HepG2 (cell line): Measurements from ENCODE around the gene UGT2A2. TPM values are rescaled to one million over a fixed set of nuclear protein-coding genes. Genes with fewer than 3 reads are reported as not detected.

ENCODE experiments used
- ATAC-seq: fragments of 200-7000 bp; cut with Tn5 transposase; 3 replicates; pipeline ENCODE4 v1.9.1; 2020; ENCODE audit warnings: mild to moderate bottlenecking, moderate library complexity
- BruUV-seq: library from RNA; stranded (reverse); fragments of 400-500 nt; replicated peaks from 2 replicates; lab custom pipeline; 2021; lab: Mats Ljungman, UMichigan
- CTCF ChIA-PET: fragments of 300-600 bp; formaldehyde crosslinking; extraction: SDS; loops from one replicate; lab custom pipeline; 2021; ENCODE audit warnings: low total read pairs, inconsistent platforms, low intra/inter-chr PET ratio; lab: Yijun Ruan, JAX
- POLR2A ChIA-PET: fragments of 350-600 bp; sonication (Branson Sonifier 250); formaldehyde crosslinking; loops from one replicate; lab custom pipeline; 2020; ENCODE audit warnings: antibody characterized with exemption, inconsistent platforms; lab: Yijun Ruan, JAX
- DNase-seq: peaks from one replicate; pipeline ENCODE4 v3.0.0-alpha.2; 2015; ENCODE audit warnings: low spot score
- FAIRE-seq: peaks from 3 replicates; lab custom pipeline; 2011; peaks lifted over from hg19 to GRCh38; lab: Jason Lieb, UNC
- H2AFZ ChIP-seq: one replicate; pipeline ENCODE4 v1.6.1; 2011; ENCODE audit warnings: low read length, inconsistent platforms
- H3K27ac ChIP-seq: fragments of 300-600 bp; 3 replicates; pipeline ENCODE4 v1.8.0; 2011; ENCODE audit warnings: mixed run types, mild to moderate bottlenecking, mixed read lengths, low read length, inconsistent platforms; ENCODE audit not compliant: insufficient read depth; ENCODE audit errors: extremely low read length
- H3K27me3 ChIP-seq, 2 experiments: fragments of 200-600 bp in 1 of 2; 2 replicates in 1 of 2; 3 replicates in 1 of 2; pipeline versions ENCODE4 v1.6.0 to v1.8.0; 2011; ENCODE audit warnings: low read length in 2 of 2, mild to moderate bottlenecking in 2 of 2, moderate library complexity in 2 of 2, inconsistent platforms in 1 of 2; ENCODE audit not compliant: insufficient read depth in 2 of 2, control insufficient read depth in 1 of 2
- H3K36me3 ChIP-seq, 2 experiments: fragments of 200-600 bp in 1 of 2; replicated peaks in 1 of 2; 2 replicates in 1 of 2; 3 replicates in 1 of 2; pipeline versions ENCODE4 v1.5.1 to v1.8.0; 2011; ENCODE audit warnings: low read length in 2 of 2, inconsistent platforms in 1 of 2; ENCODE audit not compliant: insufficient read depth in 2 of 2, control insufficient read depth in 1 of 2
- H3K4me1 ChIP-seq: 2 replicates; pipeline ENCODE4 v1.5.1; 2012; ENCODE audit warnings: low read length, inconsistent platforms; ENCODE audit not compliant: insufficient read depth
- H3K4me2 ChIP-seq: 2 replicates; pipeline ENCODE4 v1.6.0; 2011; ENCODE audit warnings: low read depth, low read length, inconsistent platforms
- H3K4me3 ChIP-seq, 3 experiments: fragments of 200-600 bp in 1 of 3; sonication (generic), shearing (Covaris generic) in 1 of 3; replicated peaks in 1 of 3; 2 replicates each; pipeline ENCODE4 v1.5.1; 2011 to 2016; ENCODE audit warnings: low read length in 3 of 3, inconsistent platforms in 2 of 3, low read depth in 2 of 3, mild to moderate bottlenecking in 2 of 3, control low read depth in 1 of 3, mixed read lengths in 1 of 3; ENCODE audit not compliant: insufficient read depth in 1 of 3
- H3K79me2 ChIP-seq: one replicate; pipeline ENCODE4 v1.6.1; 2011; ENCODE audit warnings: low read length, inconsistent platforms; ENCODE audit not compliant: insufficient read depth
- H3K9ac ChIP-seq: 2 replicates; pipeline ENCODE4 v1.6.0; 2011; ENCODE audit warnings: mild to moderate bottlenecking, low read depth, low read length, inconsistent platforms; ENCODE audit not compliant: insufficient read depth
- H3K9me3 ChIP-seq: 2 replicates; pipeline ENCODE4 v1.5.1; 2012; ENCODE audit warnings: mild to moderate bottlenecking, low read length
- H4K20me1 ChIP-seq: 2 replicates; pipeline ENCODE4 v1.6.0; 2011; ENCODE audit warnings: inconsistent platforms, mild to moderate bottlenecking, low read length, moderate library complexity; ENCODE audit not compliant: insufficient read depth
- ATM ChIP-seq: fragments of 450-650 bp; IDR thresholded peaks from 2 replicates; pipeline ENCODE4 v1.7.1; 2017; ENCODE audit warnings: mild to moderate bottlenecking, borderline replicate concordance
- DNMT1 ChIP-seq: sonication (generic); formaldehyde crosslinking; IDR thresholded peaks from 2 replicates; pipeline ENCODE4 v1.5.1; 2020; ENCODE audit warnings: mild to moderate bottlenecking, missing genetic modification reagents
- EEA1 ChIP-seq: sonication (generic); formaldehyde crosslinking; IDR thresholded peaks from 2 replicates; pipeline ENCODE4 v1.5.1; 2020; ENCODE audit warnings: mild to moderate bottlenecking, missing genetic modification reagents, borderline replicate concordance
- FLYWCH1 ChIP-seq: sonication (generic); formaldehyde crosslinking; IDR thresholded peaks from 2 replicates; pipeline ENCODE4 v1.8.1; 2023; ENCODE audit warnings: mild to moderate bottlenecking, missing genetic modification reagents
- KDM2A ChIP-seq: sonication (generic); formaldehyde crosslinking; IDR thresholded peaks from 2 replicates; pipeline ENCODE4 v1.4.0; 2020; ENCODE audit warnings: low read depth, missing genetic modification reagents, borderline replicate concordance
- KDM5B ChIP-seq: sonication (generic); formaldehyde crosslinking; IDR thresholded peaks from 2 replicates; pipeline ENCODE4 v1.4.0; 2020; ENCODE audit warnings: missing genetic modification reagents, mild to moderate bottlenecking, borderline replicate concordance
- MAFF ChIP-seq: IDR thresholded peaks from 2 replicates; pipeline ENCODE4 v1.6.1; 2011; ENCODE audit warnings: low read depth, low read length, improper control_type of control experiment
- NCOA1 ChIP-seq: sonication (generic); formaldehyde crosslinking; IDR thresholded peaks from 2 replicates; pipeline ENCODE4 v1.9.0; 2021; ENCODE audit warnings: missing genetic modification reagents
- NFIC ChIP-seq: IDR thresholded peaks from 2 replicates; pipeline ENCODE4 v1.6.1; 2012; ENCODE audit warnings: mild to moderate bottlenecking, low read length, inconsistent platforms
- POLR2G ChIP-seq: fragments of 200-400 bp; formaldehyde crosslinking; IDR thresholded peaks from 2 replicates; pipeline ENCODE4 v1.6.1; 2018; ENCODE audit warnings: mild to moderate bottlenecking, low read depth, low read length, moderate library complexity
- SIX4 ChIP-seq: sonication (generic); formaldehyde crosslinking; IDR thresholded peaks from 2 replicates; pipeline ENCODE4 v1.4.0; 2020; ENCODE audit warnings: missing genetic modification reagents
- TEAD3 ChIP-seq: optimal IDR thresholded peaks from 2 replicates; pipeline ENCODE3; 2016; ENCODE audit warnings: borderline replicate concordance
- ZBTB7A ChIP-seq: sonication (generic); formaldehyde crosslinking; IDR thresholded peaks from 2 replicates; pipeline ENCODE4 v1.8.0; 2022; ENCODE audit warnings: mild to moderate bottlenecking, missing genetic modification reagents
- ZC3H4 ChIP-seq: sonication (generic); formaldehyde crosslinking; IDR thresholded peaks from 2 replicates; pipeline ENCODE4 v1.4.0; 2020; ENCODE audit warnings: missing genetic modification reagents, borderline replicate concordance
- ZFP36L2 ChIP-seq: sonication (generic); formaldehyde crosslinking; IDR thresholded peaks from 2 replicates; pipeline ENCODE4 v1.4.0; 2020; ENCODE audit warnings: missing genetic modification reagents
- ZMYM4 ChIP-seq: sonication (generic); formaldehyde crosslinking; IDR thresholded peaks from 2 replicates; pipeline ENCODE4 v1.8.1; 2023; ENCODE audit warnings: mild to moderate bottlenecking, missing genetic modification reagents
- ZNF292 ChIP-seq: sonication (generic); formaldehyde crosslinking; IDR thresholded peaks from 2 replicates; pipeline ENCODE4 v1.8.1; 2022; ENCODE audit warnings: mild to moderate bottlenecking, low read depth, missing genetic modification reagents, borderline replicate concordance
- ZNF703 ChIP-seq: sonication (generic); formaldehyde crosslinking; IDR thresholded peaks from 2 replicates; pipeline ENCODE4 v1.5.1; 2020; ENCODE audit warnings: missing genetic modification reagents, mild to moderate bottlenecking, moderate library complexity, borderline replicate concordance
- ZNF724P ChIP-seq: sonication (generic); formaldehyde crosslinking; IDR thresholded peaks from 2 replicates; pipeline ENCODE4 v1.8.0; 2022; ENCODE audit warnings: missing genetic modification reagents, borderline replicate concordance
- WGBS: methylation state at CpG from one replicate; pipeline ENCODE4 v1.1.6; 2017; ENCODE audit warnings: low lambda C conversion rate; 5-methylcytosine and 5-hydroxymethylcytosine counted together
- in situ Hi-C: cut with HindIII; loops from 2 replicates; pipeline ENCODE4 v1.10.0; 2017; ENCODE audit warnings: low pct_unique_long_range_greater_than_20kb; ENCODE audit not compliant: extremely low pct_ligation_motif_present
- intact Hi-C: fragments of 100-400 bp; cut with micrococcal nuclease; formaldehyde crosslinking; loops from one replicate; pipeline ENCODE4 v1.10.0; 2022; ENCODE audit not compliant: unreplicated experiment
- polyA plus RNA-seq, 8 experiments: library from polyadenylated mRNA; depleted of rRNA in 3 of 8; stranded (reverse) in 7 of 8; unstranded in 1 of 8; fragments of >200 nt; fragmentation: Illumina TruSeq in 4 of 8; extraction: Trizol in 4 of 8; gene quantifications; 2 replicates each; pipeline versions ENCODE4 v1.2.1 to v1.2.3, GENCODE V29; 2011 to 2016; ENCODE audit warnings: low read depth in 4 of 8, missing spikeins in 1 of 8, mixed read lengths in 1 of 8; ENCODE audit not compliant: insufficient read depth in 1 of 8
- total RNA-seq, 5 experiments: library from RNA; depleted of rRNA; stranded (reverse); fragments of >200 nt; fragmentation: Illumina TruSeq; extraction: Trizol; gene quantifications; 2 replicates each; pipeline ENCODE4 v1.2.3, GENCODE V29; 2016; ENCODE audit warnings: low read depth in 1 of 5
- TF ChIP-seq, protein P1 (sequence below): sonication (generic); formaldehyde crosslinking; IDR thresholded peaks from 2 replicates; pipeline ENCODE4 v1.5.0; 2020; ENCODE audit warnings: mild to moderate bottlenecking, missing genetic modification reagents, borderline replicate concordance

Gene UGT2A2
- total and polyA plus RNA-seq, 2 of the 13 experiments (the other 11 are each of a cell fraction or from before 2014, with no cell fraction given), result not detected

DNA sequence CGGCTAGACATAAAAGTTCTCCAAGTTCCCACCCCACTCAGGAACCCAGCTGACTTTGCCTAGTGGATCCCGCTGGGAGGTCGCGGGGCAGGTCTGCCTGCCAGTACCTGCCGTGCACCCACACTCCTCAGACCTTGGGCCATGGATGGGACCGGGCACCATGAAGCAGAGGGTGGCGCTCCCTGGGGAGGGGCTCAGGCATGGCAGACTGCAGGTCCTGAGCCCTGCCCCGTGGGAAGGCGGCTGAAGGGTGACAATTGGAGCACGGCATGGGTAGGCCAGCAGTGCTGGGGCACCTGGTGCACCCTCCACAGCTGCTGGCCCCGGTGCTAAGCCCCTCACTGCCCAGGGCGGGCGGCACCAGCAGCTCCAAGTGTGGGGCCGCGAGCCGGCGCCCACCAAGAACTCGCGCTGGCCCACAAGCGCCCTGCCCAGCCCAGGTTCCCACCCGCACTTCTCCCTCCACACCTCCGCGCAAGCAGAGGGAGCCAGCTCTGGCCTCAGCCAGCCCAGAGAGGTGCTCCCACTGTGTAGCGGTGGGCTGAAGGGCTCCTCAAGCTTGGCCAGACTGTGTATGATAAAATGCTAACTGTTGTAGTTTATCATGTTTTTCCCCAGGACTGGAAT is 63.1 kb downstream of the UGT2A2 start:
- TF ChIP-seq TEAD3 (CRISPR knock-in tag) (no peak), NCOA1 (no peak), ZMYM4 (CRISPR knock-in tag) (no peak), EEA1 (CRISPR knock-in tag) (no peak), ATM (no peak), ZNF703 (CRISPR knock-in tag) (no peak)
- WGBS, result 91% methylated on average over 9 of the region's 24 CpGs
- POLR2A ChIA-PET, result no interaction called here

DNA sequence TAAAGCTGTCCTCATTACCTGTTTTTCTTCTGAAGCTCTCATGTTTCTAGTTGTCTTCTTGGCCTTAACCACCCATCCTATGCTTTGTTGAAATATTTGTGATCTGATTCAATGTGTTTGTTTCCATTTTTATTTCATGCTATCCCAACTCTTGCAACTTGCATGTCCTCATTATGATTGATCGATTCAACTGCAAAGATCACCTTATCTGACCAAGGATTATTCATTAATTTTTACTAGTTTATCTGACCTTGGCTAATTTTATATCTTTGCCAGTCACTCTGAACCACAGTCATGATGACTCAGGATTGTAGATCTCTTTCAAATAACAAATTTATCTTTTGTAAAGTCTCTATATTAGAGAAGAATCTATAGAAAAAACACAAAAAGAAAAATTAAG is 70.7 kb downstream of the UGT2A2 start:
- Histone ChIP-seq H2AFZ (no peak overlapping the region), H3K27me3 (no peaks in the 10 kb centered on the region; a peak in 1 of 5 replicates), H3K27ac (no peak overlapping the region), H4K20me1 (no peaks in the 10 kb centered on the region), H3K79me2 (no peaks in the 10 kb centered on the region), H3K4me1 (no peaks in the 10 kb centered on the region), H3K9ac (no peak overlapping the region), H3K4me2 (no peak overlapping the region), H3K36me3 (no peaks in the 10 kb centered on the region), H3K4me3 (no peak overlapping the region), H3K9me3 (no peaks in the 10 kb centered on the region)
- 31% methylated on average over 1 of the region's 1 CpG for WGBS
- DNase-seq (no peak), ATAC-seq (no peak), FAIRE-seq (no peak)
- BruUV-seq, result no TSS peak
- in situ Hi-C loops (no loop called here), intact Hi-C loops (no loop called here)
- POLR2A ChIA-PET, result no interaction called here
- CTCF ChIA-PET, result no interaction called here
- no peak for TF ChIP-seq ZFP36L2 (CRISPR knock-in tag)
- no peak for TF ChIP-seq NFIC
- no peak for TF ChIP-seq MAFF
- TF ChIP-seq, protein P1, sequence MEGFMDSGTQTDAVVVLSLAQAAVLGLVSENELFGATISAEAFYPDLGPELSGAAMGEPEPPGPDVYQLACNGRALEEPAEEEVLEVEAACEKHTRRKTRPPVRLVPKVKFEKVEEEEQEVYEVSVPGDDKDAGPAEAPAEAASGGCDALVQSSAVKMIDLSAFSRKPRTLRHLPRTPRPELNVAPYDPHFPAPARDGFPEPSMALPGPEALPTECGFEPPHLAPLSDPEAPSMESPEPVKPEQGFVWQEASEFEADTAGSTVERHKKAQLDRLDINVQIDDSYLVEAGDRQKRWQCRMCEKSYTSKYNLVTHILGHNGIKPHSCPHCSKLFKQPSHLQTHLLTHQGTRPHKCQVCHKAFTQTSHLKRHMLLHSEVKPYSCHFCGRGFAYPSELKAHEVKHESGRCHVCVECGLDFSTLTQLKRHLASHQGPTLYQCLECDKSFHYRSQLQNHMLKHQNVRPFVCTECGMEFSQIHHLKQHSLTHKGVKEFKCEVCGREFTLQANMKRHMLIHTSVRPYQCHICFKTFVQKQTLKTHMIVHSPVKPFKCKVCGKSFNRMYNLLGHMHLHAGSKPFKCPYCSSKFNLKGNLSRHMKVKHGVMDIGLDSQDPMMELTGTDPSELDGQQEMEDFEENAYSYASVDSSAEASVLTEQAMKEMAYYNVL, result no peak
- TF ChIP-seq KDM2A (CRISPR knock-in tag), result no peak
- no peak for TF ChIP-seq DNMT1
- TF ChIP-seq KDM5B (CRISPR knock-in tag), result no peak
- no peak for TF ChIP-seq FLYWCH1
- no peak for TF ChIP-seq POLR2G
- no peak for TF ChIP-seq ZNF292
- TF ChIP-seq ZC3H4 (CRISPR knock-in tag), result no peak
- no peak for TF ChIP-seq ZBTB7A
- no peak for TF ChIP-seq ZNF724P (CRISPR knock-in tag)
- no peak for TF ChIP-seq SIX4 (CRISPR knock-in tag)

More for the DNA sequence above, 63.1 kb downstream of the UGT2A2 start:
- intact Hi-C loops, result no loop called here
- no peaks in the 10 kb centered on the region for H4K20me1 ChIP-seq
- no peaks in the 10 kb centered on the region for H3K79me2 ChIP-seq
- no peaks in the 10 kb centered on the region for H3K9me3 ChIP-seq
- no peak overlapping the region for H3K9ac ChIP-seq
- H3K36me3 ChIP-seq, result no peaks in the 10 kb centered on the region
- CTCF ChIA-PET, result no interaction called here
- H3K4me3 ChIP-seq, result no peak overlapping the region
- ATAC-seq, result no peak
- no peaks in the 10 kb centered on the region for H3K4me1 ChIP-seq
- no peak overlapping the region for H3K27ac ChIP-seq
- no peak for FAIRE-seq
- no peaks in the 10 kb centered on the region; a peak in 1 of 5 replicates for H3K27me3 ChIP-seq
- no peak for DNase-seq
- in situ Hi-C loops, result no loop called here
- no peak overlapping the region for H2AFZ ChIP-seq
- no TSS peak for BruUV-seq
- no peak overlapping the region for H3K4me2 ChIP-seq
